Caco-2 (cell line): ENCODE results near the gene COQ4. TPM values are rescaled to one million over a fixed set of nuclear protein-coding genes. Genes with fewer than 3 reads are reported as not detected.

ENCODE experiments used
- BruUV-seq: library from RNA; stranded (reverse); fragments of 400-500 nt; replicated peaks from 2 replicates; lab custom pipeline; 2021; lab: Mats Ljungman, UMichigan
- CTCF ChIA-PET: fragments of 300-600 bp; sonication (Branson Sonifier 250); formaldehyde crosslinking; loops from one replicate; lab custom pipeline; 2022; ENCODE audit warnings: antibody characterized with exemption; lab: Charles Lee
- POLR2A ChIA-PET: fragments of 300-600 bp; sonication (Branson Sonifier 250); formaldehyde crosslinking; loops from one replicate; lab custom pipeline; 2022; ENCODE audit warnings: antibody characterized with exemption; lab: Charles Lee
- DNase-seq, 2 experiments: peaks; one replicate each; pipeline versions ENCODE4 v3.0.0 to v3.0.0-alpha.2; 2020 to 2022
- H3K27me3 ChIP-seq: replicated peaks from 2 replicates; pipeline ENCODE4 v1.6.0; 2011; ENCODE audit warnings: low read length; ENCODE audit not compliant: control insufficient read depth, insufficient read depth
- H3K36me3 ChIP-seq: 2 replicates; pipeline ENCODE4 v1.5.1; 2011; ENCODE audit warnings: low read length; ENCODE audit not compliant: control insufficient read depth, insufficient read depth
- H3K4me1 ChIP-seq: fragments of 250-450 bp; sonication (Bioruptor Pico); 2 replicates; pipeline ENCODE4 v1.5.1; 2020; ENCODE audit warnings: mild to moderate bottlenecking
- H3K4me3 ChIP-seq: 2 replicates; pipeline ENCODE4 v1.5.1; 2011; ENCODE audit warnings: low read depth, mild to moderate bottlenecking, control low read depth, low read length
- H3K9me3 ChIP-seq: fragments of 250-450 bp; sonication (Bioruptor Pico); 2 replicates; pipeline ENCODE4 v1.5.1; 2020; ENCODE audit warnings: mild to moderate bottlenecking, moderate library complexity
- H3K27ac Mint-ChIP-seq: one replicate; pipeline ENCODE4 v1.8.0; 2022; ENCODE audit warnings: mixed read lengths; ENCODE audit not compliant: unreplicated experiment
- H3K27me3 Mint-ChIP-seq: one replicate; pipeline ENCODE4 v1.8.0; 2022; ENCODE audit warnings: mixed read lengths; ENCODE audit not compliant: insufficient read depth, unreplicated experiment
- H3K36me3 Mint-ChIP-seq: one replicate; pipeline ENCODE4 v1.8.0; 2022; ENCODE audit warnings: mild to moderate bottlenecking, mixed read lengths; ENCODE audit not compliant: insufficient read depth, unreplicated experiment
- H3K4me1 Mint-ChIP-seq: one replicate; pipeline ENCODE4 v1.8.0; 2022; ENCODE audit warnings: low read depth, mixed read lengths; ENCODE audit not compliant: unreplicated experiment
- H3K4me3 Mint-ChIP-seq: one replicate; pipeline ENCODE4 v1.8.0; 2022; ENCODE audit warnings: mild to moderate bottlenecking, moderate library complexity, mixed read lengths; ENCODE audit not compliant: unreplicated experiment
- H3K9me3 Mint-ChIP-seq: one replicate; pipeline ENCODE4 v1.8.0; 2022; ENCODE audit warnings: mixed read lengths; ENCODE audit not compliant: unreplicated experiment
- intact Hi-C: fragments of 100-400 bp; cut with micrococcal nuclease; formaldehyde crosslinking; loops from one replicate; pipeline ENCODE4 v1.10.0; 2022; ENCODE audit not compliant: unreplicated experiment
- total RNA-seq: library from RNA; stranded (reverse); gene quantifications from 2 replicates; pipeline ENCODE4 v1.2.3, GENCODE V29; 2022
- TF ChIP-seq, protein P1 (sequence below), 2 experiments: fragments of 200-600 bp in 1 of 2; IDR thresholded peaks; 1 replicate in 1 of 2; 2 replicates in 1 of 2; pipeline versions ENCODE4 v1.5.1 to v1.8.0; 2011 to 2022; ENCODE audit warnings: antibody characterized with exemption in 1 of 2, control low read depth in 1 of 2, inconsistent platforms in 1 of 2, low read depth in 1 of 2, low read length in 1 of 2, mild to moderate bottlenecking in 1 of 2, moderate library complexity in 1 of 2; ENCODE audit not compliant: insufficient read depth in 1 of 2, severe bottlenecking in 1 of 2, unreplicated experiment in 1 of 2

The COQ4 gene
- total RNA-seq, 1 experiment from 2014 or later = 48.9 TPM

DNA sequence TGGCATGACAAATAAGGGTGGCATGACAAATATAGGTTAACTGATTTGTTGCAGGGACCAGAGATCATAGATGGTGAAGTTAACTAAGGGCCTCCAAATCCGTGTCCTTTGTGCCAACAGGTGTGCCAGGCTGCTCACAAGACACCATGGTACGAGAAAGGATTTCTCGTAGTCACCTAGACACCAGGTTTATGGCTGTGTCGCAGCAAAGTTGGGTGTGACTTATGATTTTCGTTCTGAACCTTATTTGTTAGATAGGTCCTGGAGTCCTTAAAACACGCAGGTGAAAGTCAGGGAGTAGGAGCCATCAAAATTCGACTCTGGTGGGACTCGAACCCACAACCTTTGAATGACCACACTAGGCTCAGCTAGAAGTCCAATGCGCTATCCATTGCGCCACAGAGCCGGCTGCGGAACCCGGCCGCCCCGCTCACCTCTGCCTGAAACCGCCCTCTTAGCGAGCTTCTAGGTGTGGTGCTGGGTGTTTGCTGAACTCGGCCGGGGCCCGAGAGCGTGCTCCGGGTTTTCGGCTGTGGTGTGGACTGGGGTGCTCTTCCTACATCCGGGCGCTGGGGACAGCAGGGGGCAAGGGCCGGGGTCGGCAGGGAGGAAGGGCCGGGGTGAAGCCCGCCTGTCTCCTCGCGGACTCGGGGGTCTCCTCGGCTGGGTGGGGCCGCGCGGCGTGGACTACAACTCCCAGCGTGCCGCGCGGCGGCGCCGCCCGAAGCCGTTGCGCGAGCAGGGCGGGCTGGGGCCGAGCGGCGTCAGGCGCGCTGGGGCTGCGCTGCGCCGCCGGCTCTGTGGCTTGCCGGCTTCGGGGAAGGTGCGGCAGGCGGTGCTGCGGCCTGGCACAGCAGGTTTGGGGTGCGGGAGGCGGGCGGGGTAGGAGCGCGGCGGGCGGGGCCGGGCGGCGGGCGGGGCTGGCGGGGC is 17.4 kb downstream of the COQ4 start, which contains the start of gene SLC27A4:
TSS of gene SLC27A4 (plus strand) at position 767 of the 930 bp plus-strand sequence. CDS start 2,606 bp downstream, outside the sequence.
- intact Hi-C loops = loop anchor here (1.0 to 10.0 kb wide), 2 partner anchors 64 to 145 kb away; partner anchors contain the start of genes CIZ1, GOLGA2 and SWI5
- H3K4me3 Mint-ChIP-seq = peak within 1 kb of the TSS; percentile 81

DNA sequence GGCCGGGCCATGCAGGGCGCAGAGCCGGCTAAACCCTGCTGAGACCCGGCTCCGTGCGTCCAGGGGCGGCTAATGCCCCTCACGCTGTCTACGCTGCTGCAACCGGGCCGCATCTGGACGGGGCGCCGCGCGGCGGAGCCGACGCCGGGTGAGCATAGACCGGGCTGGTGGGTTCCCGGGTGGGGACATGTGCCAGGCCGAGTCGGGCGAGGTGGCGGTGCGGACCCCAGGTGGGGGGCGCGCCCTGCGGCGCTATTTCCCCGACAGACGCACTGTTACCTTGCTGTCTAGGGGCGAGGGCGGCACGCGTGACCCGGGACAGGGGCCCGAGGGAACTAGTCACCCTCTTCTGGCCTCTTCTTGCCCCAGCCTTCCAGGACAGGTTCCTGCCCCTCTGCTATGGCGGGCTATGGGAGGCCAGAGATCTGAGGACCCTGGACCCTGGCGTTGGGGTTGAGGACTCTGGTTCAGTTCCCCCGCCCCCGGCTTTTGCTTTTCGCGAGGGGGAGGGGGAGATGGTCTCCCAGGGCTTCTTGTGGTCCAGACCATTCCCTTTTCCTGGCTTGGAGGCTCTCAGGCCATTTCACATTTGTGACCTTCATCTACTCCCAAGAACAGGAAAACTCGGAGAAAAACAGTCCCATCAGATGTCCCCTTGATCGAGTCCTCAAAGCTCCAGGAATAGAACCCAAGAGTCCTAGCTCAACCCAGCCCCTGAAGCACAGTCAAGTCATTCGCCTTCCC is 18.2 kb downstream of the COQ4 start:
- Mint-ChIP-seq H3K9me3 (no peaks in the 10 kb centered on the region), H3K36me3 (peaks cover 35% of the 10 kb centered on the region), H3K4me1 (no peaks in the 10 kb centered on the region), H3K4me3 (peak overlapping the region; percentile 81), H3K27ac (peak overlapping the region; percentile 27), H3K27me3 (no peaks in the 10 kb centered on the region)
- CTCF ChIA-PET = interaction anchor here (0.7 to 1.5 kb wide), 16 partner anchors 21 to 385 kb away, joined by 3 to 19 read pairs (median 4); partner anchors contain the start of genes CERCAM, GOLGA2, SWI5 and URM1
- no peaks in the 10 kb centered on the region for H3K36me3 ChIP-seq
- TF ChIP-seq, protein P1, sequence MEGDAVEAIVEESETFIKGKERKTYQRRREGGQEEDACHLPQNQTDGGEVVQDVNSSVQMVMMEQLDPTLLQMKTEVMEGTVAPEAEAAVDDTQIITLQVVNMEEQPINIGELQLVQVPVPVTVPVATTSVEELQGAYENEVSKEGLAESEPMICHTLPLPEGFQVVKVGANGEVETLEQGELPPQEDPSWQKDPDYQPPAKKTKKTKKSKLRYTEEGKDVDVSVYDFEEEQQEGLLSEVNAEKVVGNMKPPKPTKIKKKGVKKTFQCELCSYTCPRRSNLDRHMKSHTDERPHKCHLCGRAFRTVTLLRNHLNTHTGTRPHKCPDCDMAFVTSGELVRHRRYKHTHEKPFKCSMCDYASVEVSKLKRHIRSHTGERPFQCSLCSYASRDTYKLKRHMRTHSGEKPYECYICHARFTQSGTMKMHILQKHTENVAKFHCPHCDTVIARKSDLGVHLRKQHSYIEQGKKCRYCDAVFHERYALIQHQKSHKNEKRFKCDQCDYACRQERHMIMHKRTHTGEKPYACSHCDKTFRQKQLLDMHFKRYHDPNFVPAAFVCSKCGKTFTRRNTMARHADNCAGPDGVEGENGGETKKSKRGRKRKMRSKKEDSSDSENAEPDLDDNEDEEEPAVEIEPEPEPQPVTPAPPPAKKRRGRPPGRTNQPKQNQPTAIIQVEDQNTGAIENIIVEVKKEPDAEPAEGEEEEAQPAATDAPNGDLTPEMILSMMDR (IDR thresholded peaks at IDR 0.05; ENCODE audit: insufficient read depth in 1 of 2, low read depth in 1 of 2, low read length in 1 of 2, severe bottlenecking in 1 of 2, unreplicated experiment in 1 of 2) = no peak
- no TSS peak for BruUV-seq
- DNase-seq = no peak
- H3K4me3 ChIP-seq = peak overlapping the region; percentile 91
- POLR2A ChIA-PET = interaction anchor here (0.5 to 1.3 kb wide), 3 partner anchors 30 to 443 kb away, joined by 4 to 6 read pairs (median 6); partner anchors contain the start of genes SPTAN1 and URM1
- H3K4me1 ChIP-seq = no peaks in the 10 kb centered on the region
- no peaks in the 10 kb centered on the region for H3K27me3 ChIP-seq
- no peaks in the 10 kb centered on the region for H3K9me3 ChIP-seq
- intact Hi-C loops = loop anchor here (1.0 to 10.0 kb wide), 4 partner anchors 19 to 146 kb away; partner anchors contain the start of genes CIZ1, COQ4, TRUB2 and URM1

More for the DNA sequence above, 17.4 kb downstream of the COQ4 start, which contains the start of gene SLC27A4:
- Histone ChIP-seq H3K27me3 (no peaks in the 10 kb centered on the region), H3K4me1 (no peaks in the 10 kb centered on the region), H3K36me3 (no peaks in the 10 kb centered on the region), H3K4me3 (peak within 1 kb of the TSS; percentile 91), H3K9me3 (no peaks in the 10 kb centered on the region)
- TF ChIP-seq, protein P1 (IDR thresholded peaks at IDR 0.05; ENCODE audit: insufficient read depth in 1 of 2, low read depth in 1 of 2, low read length in 1 of 2, severe bottlenecking in 1 of 2, unreplicated experiment in 1 of 2) = no peak
- peaks cover 34% of the 10 kb centered on the region for H3K36me3 Mint-ChIP-seq
- ChIA-PET POLR2A (interaction anchor here (0.6 kb wide), 1 partner anchor 212 kb away, joined by 4 read pairs; the partner anchor contains the start of gene SPTAN1), CTCF (interaction anchor here (0.7 to 1.0 kb wide), 3 partner anchors 22 to 217 kb away, joined by 3 to 4 read pairs (median 3); partner anchors contain the start of gene URM1)
- no peaks in the 10 kb centered on the region for H3K4me1 Mint-ChIP-seq
- DNase-seq = peak; percentile 92
- no peaks in the 10 kb centered on the region for H3K9me3 Mint-ChIP-seq
- peak within 1 kb of the TSS; percentile 94 for H3K27ac Mint-ChIP-seq
- H3K27me3 Mint-ChIP-seq = no peaks in the 10 kb centered on the region
- TSS peak; percentile 100 for BruUV-seq
